Activated CD8-positive, alpha-beta memory T cell treated with anti-CD3 and anti-CD28 coated beads for 4 hours (primary cell): ENCODE measurements around the gene SLC11A2.
"Not testable (repeated sequence)": the region's sequence is repeated elsewhere in the genome, so short reads cannot be mapped to it uniquely, and the experiment has no call there.

ENCODE experiments used
- DNase-seq, 2 donors: peaks; one replicate each; pipeline ENCODE4 v3.0.0-alpha.2; 2020; ENCODE audit warnings: low read depth in 2 of 2

The SLC11A2 gene

DNA sequence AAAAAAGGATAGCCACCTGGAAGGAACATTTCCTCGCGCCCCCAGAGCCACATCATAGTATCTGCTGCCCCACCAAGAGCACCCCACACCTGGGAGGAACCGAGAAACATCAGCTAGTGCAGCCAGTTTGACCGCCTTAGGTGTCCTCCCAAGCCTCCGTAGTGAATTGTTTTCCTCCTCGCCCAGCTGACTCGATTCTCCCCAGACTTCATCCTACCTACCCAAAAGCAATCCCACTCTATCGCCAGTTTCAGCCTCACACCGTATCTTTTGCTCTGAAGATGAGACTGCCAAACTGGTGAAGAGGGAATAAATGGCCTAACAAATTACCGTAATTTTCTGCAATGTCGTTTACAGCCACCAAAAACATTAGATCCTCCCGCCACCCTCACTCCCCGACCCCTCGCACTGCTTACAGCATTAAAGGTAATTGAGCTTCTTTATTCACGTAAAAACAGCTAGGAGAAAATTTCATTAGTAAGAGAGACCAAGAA lies 1.2 kb upstream of the SLC11A2 start:
- DNase-seq: no peak

DNA sequence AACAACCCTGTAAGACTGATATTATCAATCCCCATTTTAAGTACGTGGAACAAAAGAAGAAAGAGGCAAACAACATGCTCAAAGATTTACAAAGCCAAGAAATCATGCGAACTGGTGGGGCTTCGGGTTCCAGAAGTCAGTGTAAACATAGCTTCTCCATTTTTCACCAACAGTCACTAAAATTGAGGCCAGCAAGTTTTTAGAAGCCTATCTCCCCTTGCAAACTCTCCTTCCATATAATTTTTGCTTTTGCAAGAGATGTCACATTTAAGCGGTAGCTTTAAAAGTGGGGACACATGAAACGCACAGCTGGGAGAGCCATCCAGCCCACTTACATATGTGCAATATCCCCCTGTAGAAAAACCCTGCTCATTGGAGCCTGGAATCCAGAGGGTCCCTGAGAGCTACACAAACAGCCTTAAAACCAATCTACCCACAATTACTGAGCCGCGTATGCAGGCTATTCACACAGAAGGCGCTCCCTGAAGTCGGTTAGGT lies 797 bp downstream of the SLC11A2 start:
- no peak for DNase-seq

DNA sequence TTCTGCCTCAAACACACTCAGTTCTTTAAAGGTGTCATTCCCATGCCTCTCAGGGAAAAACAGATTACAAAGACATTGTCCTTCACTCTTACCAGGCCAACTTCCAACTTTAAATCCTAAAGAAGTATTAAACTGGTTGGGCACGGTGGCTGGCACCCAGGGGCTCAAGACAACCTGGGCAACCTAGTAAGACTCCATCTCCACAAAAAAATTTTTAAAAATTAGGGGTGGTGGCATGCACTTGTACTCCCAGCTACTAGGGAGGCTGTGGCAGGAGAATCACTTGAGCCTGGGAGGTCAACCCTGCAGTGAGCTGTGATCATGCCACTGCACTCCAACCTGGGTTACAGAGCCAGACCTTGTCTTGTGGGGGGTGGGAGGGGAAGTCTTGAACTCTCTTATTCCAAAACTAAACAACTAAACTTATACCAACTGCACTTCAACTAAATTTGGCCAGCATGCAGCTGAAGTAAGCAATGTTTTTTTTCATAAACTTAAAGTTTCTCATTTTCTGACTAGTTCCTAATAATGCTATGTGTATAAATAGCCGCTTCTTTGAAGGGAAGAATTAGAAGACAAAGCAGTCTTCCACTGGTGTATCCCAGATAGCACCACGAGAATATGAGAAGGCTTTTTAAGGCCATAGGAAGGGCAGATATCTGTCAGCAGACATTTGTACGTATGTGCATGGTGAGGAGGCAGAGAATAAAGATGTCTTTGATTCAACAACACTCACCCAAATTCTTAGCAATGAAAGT lies 2.4 kb downstream of the SLC11A2 start:
- no peak for DNase-seq

DNA sequence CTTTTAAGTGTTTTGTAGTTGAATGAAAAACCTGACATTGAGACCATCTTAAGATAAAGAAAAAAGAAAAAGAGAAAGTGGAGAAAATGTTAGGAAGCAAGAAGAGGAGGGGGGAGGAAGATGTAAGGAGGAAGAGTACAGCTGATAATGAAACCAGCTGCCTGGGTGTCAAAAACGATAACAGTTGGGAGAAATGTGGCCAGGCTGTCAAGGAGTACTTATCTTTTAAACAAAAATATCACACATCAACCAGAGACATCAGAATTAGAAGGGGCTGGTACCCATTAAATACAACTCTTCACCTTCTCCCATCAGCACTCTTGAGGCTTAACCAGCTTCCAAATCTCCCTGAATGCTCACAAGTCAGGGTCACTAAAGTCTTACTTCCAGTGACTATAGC lies 4.5 kb downstream of the SLC11A2 start:
- DNase-seq: no peak

DNA sequence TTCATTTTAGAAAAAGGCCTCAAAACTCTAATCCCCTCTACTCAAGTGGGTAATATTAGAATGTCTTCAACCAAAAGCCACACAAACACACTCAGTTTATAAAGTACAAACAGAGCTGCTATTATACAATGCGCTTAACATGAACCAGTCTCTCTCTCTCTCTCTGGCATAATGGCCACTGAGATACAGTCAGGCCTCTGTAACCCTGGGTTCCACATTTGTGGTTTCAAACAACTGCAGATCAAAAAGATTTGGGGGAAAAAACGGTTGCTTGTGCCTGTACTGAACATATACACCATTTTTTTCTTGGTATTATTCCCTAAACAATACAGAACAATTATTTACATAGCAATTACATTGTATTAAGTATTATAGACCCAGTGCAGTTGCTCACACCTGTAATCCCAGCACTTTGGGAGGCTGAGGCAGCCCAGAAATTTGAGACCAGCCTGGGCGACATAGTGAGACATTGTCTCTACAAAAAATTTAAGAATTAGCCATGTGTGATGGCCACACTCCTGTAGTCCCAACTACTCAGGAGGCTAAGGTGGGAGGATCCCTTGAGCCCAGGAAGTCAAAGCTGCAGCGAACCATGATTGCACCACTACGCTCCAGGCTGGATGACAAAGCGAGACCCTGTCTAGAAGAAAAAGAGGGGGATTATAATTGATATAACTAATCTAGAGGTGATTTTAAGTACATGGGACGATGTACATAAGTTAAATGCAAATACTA lies 5.6 kb downstream of the SLC11A2 start:
- DNase-seq: no peak

DNA sequence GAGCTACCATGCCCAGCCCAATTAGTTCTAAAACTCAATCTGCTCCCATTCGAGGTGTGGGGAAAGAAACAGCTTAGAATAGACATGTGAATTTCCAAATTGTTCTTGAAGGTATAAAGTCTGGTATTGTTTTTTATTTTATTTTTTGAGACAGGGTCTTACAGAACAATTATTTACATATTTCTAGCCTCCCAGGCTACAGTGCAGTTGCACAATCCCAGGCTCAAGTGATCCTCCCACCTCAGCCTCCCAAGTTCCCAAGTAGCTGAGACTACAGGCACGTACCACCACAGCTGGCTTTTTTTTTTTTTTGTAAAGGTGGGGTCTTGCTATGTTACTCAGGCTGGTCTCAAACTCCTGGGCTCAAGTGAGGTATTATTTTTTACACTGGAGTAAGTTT lies 6.3 kb downstream of the SLC11A2 start:
- DNase-seq: no peak

DNA sequence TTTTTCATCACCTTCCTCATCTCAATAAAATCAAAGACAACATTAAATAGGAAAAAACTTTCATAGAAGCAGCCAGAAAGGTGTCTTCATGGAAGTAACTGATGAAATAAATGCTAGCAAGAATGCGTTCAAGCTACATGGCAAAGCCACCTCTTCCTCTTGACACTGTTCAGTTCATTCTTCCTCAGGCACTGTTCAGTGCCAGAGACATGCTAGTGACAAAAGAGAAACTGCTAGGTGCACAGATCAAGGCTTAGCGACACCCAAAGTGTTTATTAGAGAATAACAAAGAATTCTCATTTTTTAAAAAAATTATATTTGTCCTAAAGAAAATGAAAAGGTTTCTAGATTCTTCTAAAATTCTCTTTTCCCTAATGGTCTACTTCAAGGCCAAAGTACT lies 7.2 kb downstream of the SLC11A2 start:
- no peak for DNase-seq

DNA sequence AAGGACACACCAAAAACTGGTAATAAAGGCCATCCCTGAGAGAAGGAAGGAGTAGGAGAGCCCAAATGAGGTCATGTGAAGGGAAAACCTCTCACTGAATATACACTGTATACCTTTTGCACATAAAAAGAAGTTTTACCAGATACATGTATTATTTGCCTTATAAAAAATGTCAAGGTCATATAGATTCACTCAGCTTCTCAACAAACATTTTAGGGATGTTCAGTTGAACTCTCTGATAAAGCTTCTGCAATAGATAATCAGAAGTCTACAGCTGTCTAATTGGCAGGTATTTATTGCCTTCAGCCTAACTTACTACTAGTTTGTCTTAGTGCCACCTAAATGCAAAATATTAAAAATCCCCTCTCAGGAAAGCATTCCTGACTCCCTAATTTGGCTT lies 8.7 kb downstream of the SLC11A2 start:
- DNase-seq: no peak

DNA sequence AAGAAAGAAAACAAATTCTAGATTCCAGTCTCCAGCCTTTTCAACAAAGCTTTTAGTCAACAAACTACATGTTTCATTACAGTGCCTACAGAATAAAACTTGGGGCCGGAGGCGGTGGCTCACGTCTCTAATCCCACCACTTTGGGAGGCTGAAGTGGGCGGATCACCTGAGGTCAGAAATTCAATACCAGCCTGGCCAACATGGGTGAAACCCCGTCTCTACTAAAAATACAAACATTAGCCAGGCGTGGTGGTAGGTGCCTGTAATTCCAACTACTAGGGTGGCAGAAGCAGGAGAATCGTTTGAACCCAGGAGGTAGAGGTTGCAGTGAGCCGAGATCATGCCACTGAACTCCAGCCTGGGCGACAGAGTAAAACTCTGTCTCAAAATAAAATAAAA lies 11.7 kb downstream of the SLC11A2 start:
- DNase-seq: not testable (repeated sequence)

DNA sequence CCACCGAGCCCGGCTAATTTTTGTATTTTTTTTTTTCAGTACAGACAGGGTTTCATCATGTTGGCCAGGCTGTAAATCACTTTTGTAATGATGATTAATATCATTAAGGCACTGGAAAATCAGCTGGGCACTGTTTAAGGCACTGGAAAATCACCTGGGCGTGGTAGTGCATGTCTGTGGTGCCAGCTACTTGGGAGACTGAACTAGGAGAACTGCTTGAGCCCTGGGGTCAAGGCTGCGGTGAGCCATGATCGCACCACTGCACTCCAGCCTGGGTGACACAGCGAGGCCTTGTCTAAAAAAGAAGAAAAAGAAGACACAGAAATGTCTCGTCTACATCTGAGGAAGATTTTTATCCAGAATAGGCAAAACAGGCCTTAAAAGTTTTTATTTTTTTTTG lies 12.7 kb downstream of the SLC11A2 start:
- DNase-seq: no peak

DNA sequence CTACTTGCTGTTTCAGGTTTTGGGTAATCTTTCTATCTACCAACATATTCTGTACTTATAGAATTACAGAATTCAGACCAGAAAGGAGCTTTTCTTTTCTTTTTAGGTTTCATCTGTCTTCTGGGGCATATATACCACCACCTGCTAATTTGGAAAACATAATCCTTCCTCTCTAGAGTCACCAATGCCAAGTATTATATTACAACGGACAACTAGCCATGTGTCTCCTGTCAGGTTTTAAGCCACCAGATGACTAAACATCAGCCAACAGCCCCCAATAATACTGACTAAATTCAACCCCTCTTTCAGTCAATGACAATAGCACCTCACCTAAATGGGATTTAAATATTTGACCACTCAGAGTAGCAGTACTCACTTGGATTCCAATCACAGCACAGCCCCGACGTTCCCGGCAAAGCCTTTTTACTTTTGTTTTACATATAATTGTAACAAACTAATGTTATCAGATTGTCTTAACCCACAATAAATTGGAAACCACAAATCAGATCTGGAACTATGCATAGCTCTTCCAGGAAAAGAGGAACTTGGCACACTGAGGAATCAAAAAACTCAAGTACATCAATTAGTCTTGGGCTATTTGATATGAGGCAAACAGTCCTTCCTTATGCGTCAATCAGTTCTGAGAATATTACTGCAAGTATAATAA lies 13.5 kb downstream of the SLC11A2 start:
- DNase-seq: no peak

DNA sequence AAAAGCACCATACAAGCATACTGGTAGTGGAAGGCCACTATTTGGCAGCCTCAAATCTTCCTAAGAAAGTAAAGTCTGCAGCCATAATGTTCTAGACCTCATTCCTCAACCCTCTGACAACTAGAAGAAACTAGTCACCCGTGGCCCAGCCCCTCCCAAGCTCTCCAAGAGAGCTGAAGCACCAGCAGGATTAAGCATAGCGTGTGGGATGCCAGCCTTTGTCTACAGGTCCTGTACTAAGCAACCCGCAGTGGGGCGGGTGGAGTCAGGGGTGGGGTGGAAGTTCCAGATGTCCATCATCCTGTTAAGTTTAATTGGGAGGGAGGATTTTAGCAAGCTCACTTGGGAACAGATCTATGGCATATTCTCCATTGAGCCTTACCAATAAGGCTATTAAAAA lies 14.2 kb downstream of the SLC11A2 start:
- DNase-seq: no peak

DNA sequence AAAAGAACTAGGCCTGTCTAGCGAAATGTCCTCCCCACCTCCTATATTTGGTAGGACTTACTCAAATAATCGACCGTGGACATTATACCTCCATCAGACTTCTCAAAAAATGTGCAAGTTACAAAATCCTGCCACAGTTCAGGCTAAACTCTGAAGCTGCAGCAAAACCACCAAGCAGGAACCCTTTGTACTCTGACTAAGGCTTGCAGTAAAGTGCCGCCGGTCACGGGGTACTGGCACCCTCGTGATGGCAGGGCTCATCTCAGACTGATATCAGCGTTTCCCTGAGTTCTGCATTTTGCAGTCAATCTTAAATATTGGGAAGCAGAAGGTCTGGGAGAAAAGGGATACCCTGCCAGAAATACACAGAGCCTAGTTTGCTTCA lies 17.1 kb downstream of the SLC11A2 start:
- DNase-seq: peak in 1 of 2 donors; percentile 18

DNA sequence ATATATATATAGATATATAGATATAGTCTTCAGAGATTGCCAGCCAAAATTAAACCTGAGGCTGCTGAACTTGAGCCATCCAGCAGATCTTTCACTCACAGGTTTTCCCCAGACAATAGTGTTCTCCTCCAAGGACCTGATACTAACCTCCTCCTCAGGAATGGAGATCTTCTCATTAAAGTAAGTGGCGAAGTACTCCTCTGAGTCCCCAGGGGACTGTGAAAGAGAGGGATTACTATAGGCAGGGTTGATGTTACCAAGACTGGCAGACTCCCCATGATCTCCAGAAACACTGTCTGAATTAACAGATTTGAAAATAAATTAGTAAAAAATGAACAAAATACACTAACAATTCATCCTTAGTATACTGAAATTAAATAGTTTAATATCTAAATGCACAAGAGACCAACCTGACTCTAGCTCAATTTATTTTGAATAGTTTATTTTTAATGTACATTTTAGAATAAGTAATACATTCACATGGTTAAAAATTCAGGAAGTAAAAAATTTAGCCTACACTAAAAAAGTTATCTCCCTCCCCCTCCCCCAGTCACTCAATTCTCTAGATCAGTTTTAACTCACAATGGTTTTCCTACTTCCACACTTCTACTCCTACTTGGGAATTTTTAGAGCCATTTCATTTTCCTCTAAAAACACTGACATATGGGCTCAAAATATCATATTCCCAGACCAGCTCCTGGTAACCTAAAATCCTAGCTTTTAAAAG lies 17.7 kb downstream of the SLC11A2 start:
- DNase-seq: no peak

DNA sequence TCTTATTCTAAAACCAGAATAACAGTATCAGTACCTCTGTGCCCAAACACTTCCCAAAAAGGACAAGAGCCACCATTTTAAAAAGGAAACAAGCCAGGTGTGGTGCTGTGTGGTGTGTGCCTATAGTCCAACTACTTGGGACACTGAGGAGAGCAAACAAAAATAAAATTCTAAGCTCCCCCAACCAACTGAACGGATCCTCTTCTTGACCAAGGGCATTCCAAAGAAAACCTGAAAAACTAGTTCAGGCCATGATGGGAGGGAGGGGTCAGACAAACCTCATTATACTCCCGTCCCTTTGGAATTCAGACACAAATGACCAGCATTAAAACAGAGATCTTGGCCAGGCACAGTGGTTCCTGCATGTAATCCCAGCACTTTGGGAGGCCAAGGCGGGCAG lies 20.5 kb downstream of the SLC11A2 start:
- no peak for DNase-seq

DNA sequence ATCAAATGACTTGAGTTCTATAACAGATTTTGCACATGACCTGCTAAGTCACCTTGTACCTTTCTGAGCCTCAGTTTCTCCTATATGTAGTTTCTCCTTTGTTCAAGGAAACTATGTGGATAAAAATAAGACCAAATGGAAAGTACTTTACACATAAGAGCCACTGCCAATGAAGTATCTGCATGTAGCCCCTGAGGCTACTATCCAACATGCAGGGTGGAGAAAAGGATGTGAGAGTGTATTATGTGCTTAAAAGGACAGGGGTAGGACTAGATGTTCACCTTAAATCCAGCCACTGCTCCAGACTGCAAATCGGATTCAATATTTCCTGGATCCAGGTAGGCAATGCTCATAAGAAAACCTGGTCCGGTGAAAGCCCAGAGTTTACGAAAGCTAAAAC lies 21.2 kb downstream of the SLC11A2 start:
- DNase-seq: no peak

DNA sequence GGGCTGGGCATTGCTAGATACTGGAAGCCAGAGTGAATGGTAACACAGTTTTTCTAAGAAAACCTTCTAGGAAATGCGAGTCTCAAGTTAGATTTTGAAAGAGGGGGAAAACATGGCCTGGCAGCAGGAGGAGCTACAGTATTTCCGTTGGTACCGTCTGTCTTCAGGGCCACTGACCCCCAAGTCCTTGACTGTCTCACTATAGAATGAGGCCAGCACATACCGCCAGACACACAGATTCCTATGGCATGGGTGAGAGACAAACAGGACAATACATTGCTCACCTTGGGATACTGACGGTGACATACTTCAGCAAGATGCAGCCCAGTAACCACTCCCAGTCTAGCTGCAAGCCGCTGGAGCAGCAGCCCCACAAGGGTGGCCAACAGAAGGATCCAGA lies 21.7 kb downstream of the SLC11A2 start:
- no peak for DNase-seq

DNA sequence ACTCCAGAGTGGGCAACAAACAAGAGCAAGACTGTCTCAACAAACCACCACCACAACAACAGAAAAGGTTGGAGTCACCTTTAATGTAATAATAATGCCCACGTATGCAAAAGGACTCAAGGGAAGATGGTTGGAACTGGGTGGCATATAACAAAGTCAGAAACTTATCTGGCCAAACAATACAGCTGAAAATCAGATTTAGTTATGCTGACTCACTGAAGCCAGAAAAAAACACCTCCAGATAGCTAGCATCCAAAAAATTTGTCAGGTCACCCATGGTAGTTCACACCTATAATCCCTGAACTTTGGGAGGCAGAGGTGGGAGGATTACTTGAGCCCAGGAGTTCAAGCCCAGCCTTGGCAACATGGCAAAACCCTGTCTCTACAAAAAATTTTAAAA lies 24.4 kb downstream of the SLC11A2 start:
- no peak for DNase-seq

DNA sequence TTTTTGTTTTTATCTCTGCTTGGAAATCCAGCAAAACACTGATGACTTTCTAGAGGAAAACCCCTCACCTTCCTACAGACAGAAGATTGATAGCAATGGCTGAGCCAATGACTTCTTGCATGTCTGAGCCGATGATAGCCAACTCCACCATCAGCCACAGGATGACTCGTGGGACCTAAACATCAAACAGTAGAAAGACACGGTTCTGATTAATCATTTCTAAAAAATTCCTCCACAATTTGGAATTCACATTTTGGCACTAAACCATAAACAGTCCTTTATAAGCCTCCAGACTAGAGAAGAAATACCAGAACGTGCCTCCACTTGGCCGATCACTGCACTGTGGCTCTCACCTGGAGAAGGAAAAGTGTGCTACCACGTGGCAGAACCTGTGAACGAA lies 25.9 kb downstream of the SLC11A2 start:
- no peak for DNase-seq

DNA sequence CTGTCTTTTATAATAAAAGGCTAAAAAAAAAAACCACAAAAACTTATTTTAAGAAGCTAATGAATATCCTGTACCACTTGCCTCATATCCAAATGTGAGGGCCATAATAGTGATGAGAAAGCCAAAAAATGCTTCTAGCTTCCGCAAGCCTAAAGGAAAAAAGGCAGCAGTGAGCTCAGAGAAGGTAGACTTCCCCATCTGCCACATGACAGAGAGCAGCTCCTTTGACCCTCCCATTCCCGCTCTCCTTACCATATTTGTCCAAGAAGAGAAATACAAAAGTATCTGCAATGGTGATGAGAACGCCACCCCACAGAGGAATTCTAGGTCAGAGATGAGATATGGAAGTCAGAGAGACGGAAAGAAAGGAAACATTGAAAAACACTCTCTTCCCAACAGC lies 27.1 kb downstream of the SLC11A2 start:
- no peak for DNase-seq

DNA sequence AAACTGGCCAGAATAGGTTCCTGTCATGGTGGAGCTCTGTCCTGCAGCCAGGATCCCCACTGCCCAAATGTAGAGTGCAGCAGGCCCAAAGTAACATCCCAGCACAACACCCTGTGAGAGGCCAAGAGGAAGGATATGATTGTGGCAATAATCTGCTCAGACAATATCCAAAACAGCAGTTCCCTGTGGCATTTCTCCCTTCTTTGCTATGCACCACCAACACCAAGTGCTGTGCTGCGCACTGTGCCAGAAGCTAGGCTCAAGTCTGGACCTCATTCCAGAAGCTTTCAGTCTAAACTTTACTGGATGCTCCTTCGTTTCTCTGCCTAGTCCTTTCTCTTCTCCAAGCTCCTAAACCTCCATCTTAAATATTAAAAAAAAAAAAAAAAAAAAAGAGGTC lies 33.4 kb downstream of the SLC11A2 start:
- no peak for DNase-seq

DNA sequence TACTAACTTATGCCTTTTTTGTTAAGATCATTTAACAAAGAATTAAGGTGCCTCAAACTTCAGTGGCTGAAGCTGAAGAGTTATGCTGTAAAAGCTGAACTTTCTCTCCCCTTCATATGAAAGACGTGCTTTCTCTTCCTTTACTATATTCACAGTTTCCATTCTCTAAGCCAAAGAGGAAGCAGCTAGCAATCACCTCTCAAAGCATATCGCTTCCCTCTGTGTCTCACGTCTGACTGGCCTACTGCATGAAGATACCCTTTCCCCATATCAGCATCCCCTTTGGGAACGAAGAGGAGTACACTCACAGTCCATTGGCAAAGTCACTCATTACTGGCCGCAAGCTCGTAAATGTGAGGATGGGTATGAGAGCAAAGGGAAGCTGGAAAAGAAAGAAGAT lies 34.9 kb downstream of the SLC11A2 start:
- DNase-seq: no peak
